Central memory CD4-positive, alpha-beta T cell (primary cell): ENCODE data around the gene IPMK.
"Not testable (repeated sequence)": the region's sequence is repeated elsewhere in the genome, so short reads cannot be mapped to it uniquely, and the experiment has no call there.

ENCODE experiments used
- DNase-seq: peaks from one replicate; pipeline ENCODE4 v3.0.0; 2022

IPMK gene

DNA sequence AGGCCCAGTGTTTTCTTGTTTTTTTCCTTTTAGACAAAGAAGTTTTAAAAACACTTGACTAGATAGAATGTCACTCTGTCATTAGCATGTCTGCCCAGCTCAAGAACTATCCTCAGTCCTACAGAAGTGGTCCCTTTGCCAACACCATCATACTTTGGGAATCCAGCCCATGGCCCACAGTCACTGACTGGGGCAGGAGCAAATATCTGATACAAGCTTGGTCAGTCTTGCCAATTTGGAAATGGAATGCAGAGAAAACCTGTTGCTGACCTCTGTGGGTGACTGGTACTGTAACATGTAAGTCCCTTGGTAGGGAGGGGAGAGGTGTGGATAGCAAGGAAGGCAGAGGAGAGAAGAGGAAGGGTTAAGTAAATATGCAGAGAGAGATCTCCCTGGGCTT lies 47.8 kb downstream of the IPMK start:
- DNase-seq: no peak

DNA sequence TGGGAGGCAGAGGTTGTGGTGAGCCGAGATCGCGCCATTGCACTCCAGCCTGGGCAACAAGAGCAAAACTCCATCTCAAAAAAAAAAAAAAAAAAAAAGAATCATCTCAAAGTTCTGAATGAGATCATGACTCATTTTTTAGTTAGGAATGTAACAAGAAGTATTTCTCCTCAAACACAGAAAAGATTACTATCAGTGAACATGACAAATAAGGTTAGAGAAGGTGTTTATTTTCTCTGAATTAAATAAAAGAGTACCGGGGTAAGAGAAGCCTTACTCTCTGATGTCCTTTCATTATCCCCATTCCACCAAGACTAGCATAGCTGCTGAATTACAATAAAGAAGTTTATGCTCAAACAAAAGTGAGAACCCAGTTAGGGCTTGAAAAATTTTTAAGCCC lies 50.1 kb downstream of the IPMK start:
- no peak for DNase-seq

DNA sequence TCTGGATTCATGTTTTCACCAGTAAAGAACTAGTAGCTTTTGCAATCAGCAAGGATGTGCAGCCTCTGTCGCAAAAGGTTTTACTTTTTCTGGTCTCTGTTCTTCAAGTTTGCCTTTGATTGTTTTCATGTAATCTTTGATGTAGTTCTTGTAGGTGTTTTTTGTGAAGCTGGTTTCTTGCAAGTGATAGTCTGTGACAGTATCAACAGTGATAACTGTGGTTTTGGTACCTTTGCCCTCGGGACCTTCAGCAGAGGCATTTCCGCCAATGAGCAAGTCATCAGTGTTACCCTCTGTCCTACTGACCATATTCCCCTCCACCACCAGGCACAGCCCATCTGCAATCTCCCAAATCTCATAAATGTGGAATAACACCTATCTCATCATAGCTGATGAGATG lies 55.1 kb downstream of the IPMK start:
- no peak for DNase-seq

DNA sequence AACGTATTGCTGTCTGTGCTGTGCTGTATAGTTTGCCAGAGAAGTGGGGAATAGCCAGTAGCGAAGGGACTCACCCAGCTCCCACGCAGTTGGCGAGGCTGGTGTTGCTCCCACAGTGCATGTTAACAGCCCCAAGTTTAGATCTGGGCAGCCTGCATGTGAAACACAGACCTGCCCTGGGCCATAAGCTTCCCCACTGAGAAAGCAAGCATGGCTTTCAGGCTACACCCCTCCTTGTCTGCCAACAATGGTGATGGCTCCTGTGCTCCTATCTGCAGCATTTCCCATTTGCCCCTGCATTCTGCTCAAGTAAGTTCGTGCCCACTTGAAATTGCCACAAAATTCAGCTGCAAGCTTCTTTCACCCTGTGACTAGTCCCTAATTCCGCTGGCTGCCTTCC lies 57.5 kb downstream of the IPMK start:
- DNase-seq: no peak

DNA sequence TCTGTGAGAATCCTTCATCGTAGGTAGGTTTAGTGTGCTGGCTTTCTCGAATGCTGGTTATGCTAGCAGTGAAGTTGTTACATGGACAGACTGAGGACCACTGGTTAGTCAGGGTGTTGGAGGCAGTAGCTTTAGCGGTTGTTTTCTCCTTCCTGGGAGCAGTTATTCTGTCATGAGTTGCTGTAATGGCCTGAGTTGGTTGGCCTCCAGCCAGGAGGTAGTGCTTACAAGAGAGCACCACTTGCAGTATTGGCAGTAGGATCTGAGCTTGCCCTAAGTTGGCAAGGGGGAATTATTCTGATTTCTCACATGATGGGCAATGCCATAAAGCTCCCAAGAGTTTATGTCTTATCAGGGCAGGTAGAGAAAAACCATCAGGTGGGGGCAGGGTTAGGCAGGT lies 58.0 kb downstream of the IPMK start:
- no peak for DNase-seq

DNA sequence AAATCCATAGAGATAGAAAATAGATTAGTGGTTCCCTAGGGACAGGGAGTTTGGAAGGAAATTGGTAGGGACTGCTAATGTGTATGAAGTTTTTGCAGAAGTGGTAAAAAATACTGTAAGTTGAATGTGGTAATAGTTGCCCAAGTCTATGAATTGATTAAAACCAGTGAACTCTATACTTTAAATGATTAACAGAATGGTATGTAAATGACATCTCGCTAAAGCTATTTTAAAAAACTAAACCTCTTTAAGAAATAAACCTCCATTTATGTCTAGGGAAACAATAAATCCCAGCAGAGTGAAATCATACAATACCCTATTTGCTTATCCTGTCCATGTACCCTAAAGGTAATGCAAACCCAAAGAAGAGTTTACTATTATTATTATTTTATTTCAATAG lies 61.4 kb downstream of the IPMK start:
- DNase-seq: no peak

DNA sequence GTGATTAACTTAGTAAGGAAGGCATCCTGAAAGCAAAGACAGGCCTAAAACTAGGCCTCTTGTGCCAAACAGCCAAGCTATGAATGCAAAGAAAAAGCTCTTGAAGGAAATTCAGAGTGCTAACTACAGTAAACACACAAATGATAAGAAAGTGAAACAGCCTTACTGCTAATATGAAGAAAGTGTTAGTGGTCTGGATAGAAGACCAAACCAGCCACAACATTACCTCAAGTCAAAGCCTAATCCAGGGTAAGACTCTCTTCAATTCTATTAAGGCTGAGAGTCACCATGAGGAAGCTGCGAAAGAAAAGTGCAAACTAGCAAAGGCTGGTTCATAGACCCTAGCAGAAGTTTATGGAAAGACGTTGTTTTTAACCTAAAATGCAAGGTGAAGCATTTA lies 66.0 kb downstream of the IPMK start:
- no peak for DNase-seq

DNA sequence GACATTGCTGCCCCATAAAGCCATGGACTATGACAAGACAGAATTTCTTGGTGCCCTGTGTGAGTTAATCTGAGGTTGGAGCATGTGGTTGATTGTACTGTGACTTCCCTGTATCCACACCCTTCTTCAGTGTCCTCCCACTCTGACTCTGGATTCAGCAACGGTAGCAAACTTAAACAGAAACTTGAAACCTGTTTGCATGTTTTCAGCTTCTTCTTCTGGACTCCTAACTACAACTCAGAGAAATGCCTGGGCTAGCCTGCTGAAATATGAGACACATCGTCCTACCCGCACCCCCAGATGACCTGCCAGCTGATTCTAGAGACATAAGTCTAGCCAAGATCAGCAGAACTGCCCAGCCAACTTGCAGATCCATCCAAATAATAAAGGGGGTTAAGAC lies 78.4 kb downstream of the IPMK start:
- DNase-seq: no peak

DNA sequence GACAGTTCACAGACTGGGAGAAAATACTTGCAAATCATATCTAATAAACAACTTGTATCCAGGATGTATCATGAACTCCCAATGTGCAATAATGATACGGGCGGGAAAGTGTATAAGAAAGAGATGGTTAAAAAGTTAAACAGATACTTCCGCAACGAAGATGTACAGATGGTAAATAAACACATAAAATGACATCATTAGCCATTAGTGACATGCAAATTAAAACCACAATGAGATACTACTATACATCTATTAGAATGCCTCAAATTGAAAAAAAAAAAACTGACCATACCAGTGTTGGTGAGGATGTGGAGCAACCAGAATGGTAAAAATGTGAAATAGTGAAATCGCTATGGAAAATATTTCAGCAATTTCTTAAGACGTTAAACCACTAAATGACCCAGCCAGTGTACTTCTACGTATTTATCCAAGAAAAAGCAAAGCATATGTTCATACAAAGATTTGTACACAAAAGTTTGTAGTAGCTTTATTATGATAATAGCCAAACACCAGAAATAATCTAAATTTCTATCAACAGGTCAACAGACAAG lies 83.5 kb downstream of the IPMK start:
- no peak for DNase-seq

DNA sequence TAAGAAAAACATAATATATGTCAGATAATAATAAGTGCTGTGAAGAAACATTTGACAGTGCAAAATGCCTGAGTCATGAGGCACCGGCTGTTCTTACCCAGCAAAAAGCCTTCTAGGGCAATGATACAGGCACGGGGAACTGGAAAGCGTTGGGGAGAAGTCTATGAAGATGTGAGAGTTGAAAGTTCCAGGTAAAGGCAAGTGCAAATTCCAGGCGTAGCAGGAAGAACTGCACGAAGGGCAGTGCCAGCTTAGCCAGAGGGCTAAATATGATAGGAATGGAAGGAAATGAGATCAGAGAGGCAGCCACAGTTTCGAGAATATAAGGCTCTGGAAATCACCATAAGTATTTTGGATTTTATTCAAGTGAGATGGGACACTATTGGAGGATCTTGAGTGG lies 87.0 kb downstream of the IPMK start:
- no peak for DNase-seq

DNA sequence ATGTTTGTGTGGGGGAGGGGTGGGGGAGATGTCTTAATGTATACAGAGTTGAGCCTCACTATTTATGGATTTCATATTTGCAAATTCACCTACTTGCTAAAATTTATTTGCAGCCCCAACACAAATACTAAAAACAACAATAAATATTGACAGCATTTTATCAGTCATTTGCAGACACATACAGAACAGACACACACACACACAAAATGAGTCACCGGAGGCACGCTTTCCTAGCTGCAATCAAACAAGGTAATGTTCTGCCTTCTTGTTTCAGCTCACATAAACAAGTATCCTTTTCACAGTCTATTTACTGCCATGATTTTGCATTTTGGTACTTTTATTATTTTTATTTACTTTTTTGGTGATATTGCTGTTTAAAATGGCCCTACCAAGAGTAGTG lies 88.5 kb downstream of the IPMK start:
- no peak for DNase-seq

DNA sequence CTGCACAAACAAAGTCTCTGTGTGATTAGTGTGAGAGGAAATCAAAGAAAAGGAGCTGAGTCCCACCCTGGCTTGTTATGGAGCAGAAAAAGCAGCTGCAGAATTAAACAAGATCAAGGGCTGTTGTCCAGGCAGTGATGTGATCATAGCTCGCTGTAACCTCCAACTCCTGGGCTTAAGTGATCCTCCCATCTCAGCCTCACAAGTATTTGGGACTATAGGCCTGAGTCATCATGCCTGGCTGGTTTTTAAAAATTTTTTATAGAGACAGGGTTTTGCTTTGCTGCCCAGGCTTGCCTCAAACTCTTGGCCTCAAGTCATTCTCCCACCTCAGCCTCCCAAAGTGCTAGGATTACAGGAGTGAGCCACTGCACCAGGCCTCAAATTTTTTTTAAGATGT lies 88.9 kb downstream of the IPMK start:
- DNase-seq: no peak

DNA sequence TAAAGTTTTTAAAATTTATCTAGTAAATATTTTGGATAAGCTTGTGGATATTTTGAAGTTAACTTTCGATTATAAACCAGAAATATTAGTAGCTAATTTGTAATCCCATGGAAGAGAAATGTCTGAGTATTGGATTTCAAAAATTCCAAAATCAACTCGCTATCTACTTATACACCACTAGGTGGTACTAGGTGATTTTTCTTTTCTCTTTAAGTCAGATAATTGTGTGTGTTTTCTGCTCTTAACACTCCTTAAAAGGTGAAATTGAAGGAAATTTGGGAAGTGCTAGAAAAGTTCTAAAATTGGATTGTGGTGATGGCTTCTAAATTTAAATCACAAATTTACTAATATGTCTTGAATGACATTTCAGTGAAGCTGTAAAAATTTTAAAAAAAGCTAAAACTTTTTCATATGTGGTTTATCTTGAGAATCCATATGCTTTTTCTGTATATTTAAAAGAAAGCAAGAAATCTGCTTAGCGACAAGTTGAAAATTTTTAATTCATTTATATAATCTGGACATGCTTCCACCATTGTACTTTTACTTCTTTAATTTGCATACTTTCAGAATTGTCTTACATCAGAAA lies 90.2 kb downstream of the IPMK start:
- peak; percentile 16 for DNase-seq

DNA sequence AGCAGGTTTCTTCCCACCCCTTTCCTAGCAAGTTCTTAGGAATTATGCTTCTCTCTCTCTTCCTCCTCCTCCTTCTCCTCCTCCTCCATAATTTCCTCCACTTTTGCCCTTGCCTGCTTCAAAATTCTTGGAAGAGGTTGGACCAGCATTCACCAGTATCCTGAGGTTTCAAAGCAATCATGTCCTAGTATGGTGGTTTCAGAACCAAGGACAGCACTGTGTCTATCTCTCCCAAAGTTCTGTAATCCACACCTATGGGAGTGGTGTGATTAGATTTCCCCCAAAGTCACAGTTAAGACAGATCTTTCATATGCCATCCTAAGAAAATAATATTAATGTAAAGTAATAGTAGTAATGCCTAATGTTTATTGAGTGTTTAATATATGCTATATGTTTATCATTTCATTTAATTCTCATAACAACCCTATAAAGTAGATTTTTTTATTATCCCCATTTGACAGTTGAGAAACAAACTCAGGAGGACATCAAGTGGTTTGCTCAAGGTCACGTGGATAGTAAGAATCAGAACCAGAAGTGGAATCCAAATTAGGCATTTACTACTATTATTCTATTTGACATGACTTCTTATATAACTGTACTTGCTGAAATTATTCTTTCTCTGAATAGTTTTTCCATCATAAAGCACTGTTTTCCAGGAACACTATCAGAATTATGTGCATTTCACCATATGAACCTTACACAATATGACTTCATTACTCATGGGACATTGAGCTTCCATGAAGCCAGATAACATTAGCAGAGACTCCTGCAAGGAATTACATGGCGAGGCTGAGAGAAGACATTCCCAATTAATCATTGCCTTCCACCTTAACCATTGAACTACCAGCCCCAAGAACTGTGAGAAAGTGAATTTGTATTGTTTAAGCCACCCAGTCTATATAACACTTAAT lies 91.4 kb downstream of the IPMK start:
- DNase-seq: no peak

DNA sequence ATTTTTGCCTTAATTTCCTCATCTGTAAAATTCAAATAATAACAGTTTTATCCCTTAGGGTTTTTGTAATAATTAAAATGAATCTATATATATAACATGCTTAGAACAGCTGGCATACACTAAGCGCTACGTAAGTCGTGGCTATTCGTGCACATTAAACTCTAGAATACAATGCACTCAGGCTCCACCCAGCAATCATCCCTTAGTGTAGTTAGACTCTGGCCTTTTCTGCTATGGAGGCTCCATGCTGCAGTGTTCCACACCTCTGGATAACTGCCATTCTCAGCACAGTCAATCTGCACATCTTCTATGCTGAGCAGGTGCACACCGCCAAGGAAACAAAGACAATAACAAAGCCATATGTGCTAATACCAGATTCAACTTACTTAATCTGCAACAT lies 92.9 kb downstream of the IPMK start:
- no peak for DNase-seq

DNA sequence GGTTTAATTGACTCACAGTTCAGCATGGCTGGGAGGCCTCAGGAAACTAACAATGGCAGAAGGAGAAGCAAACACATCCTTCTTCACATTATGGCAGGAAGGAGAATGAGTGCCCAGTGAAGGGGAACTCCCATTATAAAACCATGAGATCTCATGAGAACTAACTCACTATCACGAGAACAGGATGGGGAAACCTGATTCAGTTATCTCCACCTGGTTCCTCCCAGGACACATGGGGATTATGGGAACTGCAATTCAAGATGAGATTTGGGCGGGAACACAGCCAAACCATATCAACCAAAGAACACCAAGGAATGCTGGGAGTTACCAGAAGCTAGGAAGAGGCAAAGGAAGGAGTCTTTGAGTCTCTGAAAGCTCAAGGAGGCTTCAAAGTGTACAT lies 94.3 kb downstream of the IPMK start:
- no peak for DNase-seq

DNA sequence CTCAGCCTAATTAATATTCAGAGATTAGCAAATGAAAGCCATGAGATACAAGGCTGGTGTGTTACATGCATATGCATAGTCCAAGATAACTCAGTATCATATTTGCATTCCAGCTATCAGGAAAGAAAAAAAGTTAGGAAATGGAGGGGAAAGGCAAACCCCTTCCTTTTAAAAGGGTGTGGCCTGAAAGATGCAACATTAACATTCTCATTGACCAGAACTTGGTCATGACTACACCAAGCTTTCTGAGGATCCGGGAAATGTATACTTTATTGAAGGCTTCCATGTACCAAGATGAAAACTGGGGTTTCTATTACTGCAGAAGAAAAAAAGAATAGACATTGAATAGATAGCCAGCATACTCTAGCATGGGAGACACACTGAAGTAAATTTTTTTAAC lies 96.5 kb downstream of the IPMK start:
- DNase-seq: no peak

DNA sequence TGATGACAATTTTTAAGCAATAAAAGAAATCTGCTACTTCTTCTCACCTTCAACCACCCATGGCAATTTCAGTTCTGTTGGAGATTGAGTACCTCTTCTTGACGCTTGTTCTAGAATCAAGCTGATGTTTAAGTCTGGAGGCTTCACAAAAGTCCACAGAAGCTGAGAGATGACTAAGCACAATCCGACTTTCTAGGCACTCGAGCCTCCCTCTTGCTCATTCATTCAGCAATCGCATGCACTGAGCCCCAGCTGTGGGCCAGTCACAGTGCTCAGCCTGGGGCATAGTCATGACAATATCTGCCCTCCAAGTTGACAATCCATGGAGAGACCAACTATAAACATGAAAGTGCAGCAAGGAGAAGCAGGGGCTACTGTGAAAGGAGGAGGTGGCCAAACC lies 103.2 kb downstream of the IPMK start:
- DNase-seq: no peak

DNA sequence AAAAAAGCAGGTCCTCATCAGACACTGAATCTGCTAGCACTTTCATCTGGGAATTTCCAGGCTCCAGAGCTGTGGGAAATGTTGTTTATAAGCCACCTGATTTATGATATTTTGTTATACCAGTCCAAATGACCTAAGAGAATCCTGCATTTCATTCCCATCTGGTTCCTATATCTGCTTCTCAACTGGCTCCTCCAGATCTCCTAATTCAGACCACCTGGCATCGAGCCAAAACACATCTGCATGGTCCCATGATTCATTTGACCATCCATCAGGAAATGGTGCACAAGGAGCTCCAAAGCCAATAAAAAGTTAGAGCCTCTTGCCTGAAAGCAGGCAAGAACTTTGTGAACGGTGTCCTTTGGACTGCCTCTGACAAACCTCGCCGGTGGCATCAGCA lies 108.9 kb downstream of the IPMK start:
- no peak for DNase-seq

DNA sequence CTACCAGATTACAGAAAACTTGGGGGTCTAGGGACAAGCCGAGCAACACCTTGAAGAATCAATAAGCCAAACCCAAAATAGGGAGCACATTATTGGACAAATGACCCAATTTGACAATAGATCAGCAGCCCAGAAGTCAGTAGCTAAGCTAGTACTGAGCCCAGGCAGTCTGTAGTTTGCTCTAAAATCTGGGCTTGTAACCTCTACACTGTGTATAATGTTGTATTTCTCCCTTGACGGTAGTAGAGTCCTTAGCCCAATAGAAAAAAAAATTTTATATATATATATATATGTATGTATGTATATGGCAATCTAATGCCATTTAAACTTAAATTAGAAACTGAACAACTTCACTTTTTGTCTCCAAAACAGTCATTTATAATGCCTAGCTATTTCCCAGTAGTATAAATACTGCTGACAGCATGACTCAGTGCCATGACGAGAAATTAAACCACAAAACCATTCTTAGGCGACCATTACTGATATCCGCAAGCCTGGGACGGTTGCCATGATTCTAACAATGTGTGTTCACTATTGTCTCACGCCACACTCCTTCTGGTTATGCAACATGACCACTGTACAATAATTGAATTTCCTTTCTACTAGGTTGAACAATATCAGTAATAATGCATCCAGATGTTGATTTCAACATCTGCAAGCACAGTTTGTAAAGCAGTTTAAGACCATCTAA lies 110.5 kb downstream of the IPMK start:
- no peak for DNase-seq

DNA sequence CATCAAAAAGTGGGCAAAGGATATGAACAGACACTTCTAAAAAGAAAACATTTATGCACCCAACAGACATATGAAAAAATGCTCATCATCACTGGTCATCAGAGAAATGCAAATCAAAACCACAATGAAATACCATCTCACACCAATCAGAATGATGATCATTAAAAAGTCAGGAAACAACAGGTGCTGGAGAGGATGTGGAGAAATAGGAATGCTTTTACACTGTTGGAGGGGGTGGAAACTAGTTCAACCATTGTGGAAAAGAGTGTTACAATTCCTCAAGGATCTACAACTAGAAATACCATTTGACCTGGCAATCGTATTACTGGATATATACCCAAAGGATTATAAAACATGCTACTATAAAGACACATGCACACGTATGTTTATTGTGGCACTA lies 111.8 kb downstream of the IPMK start:
- not testable (repeated sequence) for DNase-seq

DNA sequence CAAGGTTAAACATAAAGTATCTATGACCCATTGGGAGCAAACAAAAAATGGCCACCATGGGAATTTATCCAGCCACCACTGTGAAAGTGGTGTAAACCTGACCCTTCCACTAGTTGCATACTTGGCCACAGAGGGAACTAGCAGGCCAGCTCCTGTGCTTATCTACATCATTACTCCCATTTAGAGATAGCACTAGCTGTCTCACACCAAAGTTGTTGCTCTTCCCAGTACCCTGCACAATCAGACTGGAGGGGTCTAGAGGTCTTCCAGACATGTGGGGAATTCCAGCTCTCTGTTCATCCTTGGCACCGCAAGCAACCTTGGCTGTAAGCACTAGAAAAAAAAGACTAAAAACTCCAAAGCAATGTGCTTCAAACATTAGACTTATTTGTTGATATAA lies 113.9 kb downstream of the IPMK start:
- no peak for DNase-seq

DNA sequence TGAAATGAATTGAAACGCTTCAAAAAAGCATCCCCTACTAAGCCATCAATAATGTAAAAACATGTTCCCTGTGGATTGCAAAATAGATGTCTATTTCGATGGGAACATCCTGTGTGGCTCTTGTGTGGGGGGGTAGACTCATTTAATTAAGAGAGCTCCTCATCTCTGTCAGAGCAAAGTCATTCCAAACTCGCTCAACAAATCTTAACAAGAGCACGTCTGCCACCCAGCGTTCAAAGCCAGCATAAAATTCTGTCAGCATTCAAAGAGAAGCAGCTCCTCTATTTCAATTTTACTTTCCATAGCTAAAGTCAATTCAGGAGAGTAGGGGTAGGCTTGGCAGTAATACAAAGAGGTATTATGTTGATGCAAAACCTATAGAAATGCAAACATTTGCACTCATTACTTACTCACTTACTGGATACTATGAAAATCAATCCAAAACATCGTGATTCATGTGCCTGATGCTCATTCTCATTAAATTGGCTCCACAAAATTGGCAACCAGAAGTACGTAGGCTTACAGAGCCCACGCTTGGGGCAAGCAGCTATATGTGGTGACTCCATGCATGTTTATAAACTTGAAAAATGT lies 114.9 kb downstream of the IPMK start:
- no peak for DNase-seq
